Spleen (tissue), 11 donors: ENCODE data around the gene MPV17L2. TPM values are rescaled to one million over a fixed set of nuclear protein-coding genes. Genes with fewer than 3 reads are reported as not detected.
A peak's percentile ranks its signal among the peaks of the same experiment; 100 is the strongest.

ENCODE experiments used
- DNase-seq: peaks from one replicate; pipeline ENCODE4 v3.0.0-alpha.2; 2020
- H3K27ac ChIP-seq, 8 donors: fragments of 200-600 bp; sonication (generic) in 7 of 8; 1 replicate in 4 of 8; 2 replicates in 4 of 8; pipeline versions ENCODE4 v1.5.0 to v1.8.0; 2016 to 2021; ENCODE audit warnings: inconsistent platforms in 4 of 8, mild to moderate bottlenecking in 4 of 8, moderate library complexity in 1 of 8
- H3K27me3 ChIP-seq, 7 donors: fragments of 200-600 bp; sonication (generic) in 6 of 7; replicated peaks in 1 of 7; 1 replicate in 4 of 7; 2 replicates in 3 of 7; pipeline versions ENCODE4 v1.5.0 to v1.8.0; 2016 to 2021; ENCODE audit warnings: inconsistent platforms in 3 of 7, mild to moderate bottlenecking in 1 of 7
- H3K36me3 ChIP-seq, 6 donors: fragments of 200-600 bp; sonication (generic) in 5 of 6; 1 replicate in 4 of 6; 2 replicates in 2 of 6; pipeline versions ENCODE4 v1.5.0 to v1.8.0; 2016 to 2021; ENCODE audit warnings: inconsistent platforms in 2 of 6
- H3K4me1 ChIP-seq, 6 donors: fragments of 200-600 bp; sonication (generic) in 5 of 6; 1 replicate in 3 of 6; 2 replicates in 3 of 6; pipeline versions ENCODE4 v1.5.0 to v1.8.0; 2016 to 2021; ENCODE audit warnings: inconsistent platforms in 3 of 6
- H3K4me3 ChIP-seq, 8 donors: fragments of 200-600 bp; sonication (generic) in 7 of 8; 1 replicate in 4 of 8; 2 replicates in 4 of 8; pipeline versions ENCODE4 v1.5.0 to v1.8.0; 2016 to 2021; ENCODE audit warnings: inconsistent platforms in 4 of 8, mild to moderate bottlenecking in 4 of 8, moderate library complexity in 2 of 8
- H3K9me3 ChIP-seq, 8 donors: fragments of 200-600 bp; sonication (generic) in 7 of 8; 1 replicate in 4 of 8; 2 replicates in 4 of 8; pipeline versions ENCODE4 v1.5.0 to v1.8.0; 2016 to 2021; ENCODE audit warnings: inconsistent platforms in 4 of 8
- CTCF ChIP-seq, 11 experiments: fragments of 200-600 bp in 7 of 11; fragments of 450-650 bp in 4 of 11; sonication (generic) in 4 of 11; IDR thresholded peaks in 8 of 11; conservative IDR thresholded peaks in 3 of 11; 1 replicate in 7 of 11; 2 replicates in 4 of 11; pipeline versions ENCODE4 v1.4.0 to v1.8.0; 2016 to 2021; ENCODE audit warnings: antibody characterized with exemption in 11 of 11, inconsistent platforms in 4 of 11, mild to moderate bottlenecking in 1 of 11
- POLR2A ChIP-seq, 3 donors: fragments of 450-650 bp; IDR thresholded peaks; one replicate each; pipeline ENCODE4 v1.5.1; 2017; ENCODE audit warnings: antibody characterized with exemption in 3 of 3, mild to moderate bottlenecking in 1 of 3
- POLR2AphosphoS5 ChIP-seq, 3 donors: sonication (generic); formaldehyde crosslinking; IDR thresholded peaks; one replicate each; pipeline ENCODE4 v1.5.1; 2017; ENCODE audit warnings: antibody characterized with exemption in 3 of 3
- WGBS, 5 donors: extraction: QIAGEN DNeasy Blood & Tissue Kit in 3 of 5; methylation state at CpG; one replicate each; pipeline versions ENCODE4 v1.1.5 to v1.1.7; 2013 to 2018; 5-methylcytosine and 5-hydroxymethylcytosine counted together
- intact Hi-C: fragments of 100-400 bp; cut with DNase I; formaldehyde crosslinking; loops from one replicate; pipeline ENCODE4 v1.15.0; 2023; ENCODE audit warnings: low total_unique reads
- polyA plus RNA-seq, 3 donors: library from polyadenylated mRNA; stranded (reverse); fragments of 200-250 nt; gene quantifications; one replicate each; pipeline ENCODE4 v1.2.1, GENCODE V29; 2013
- total RNA-seq, 7 donors: library from RNA; depleted of rRNA in 3 of 7; stranded (reverse); fragments of >200 nt in 3 of 7; fragmentation: NEBNext Ultra II Directional in 4 of 7; extraction: Animal tissue kit (Norgen Biotek cat#: 25700) in 4 of 7; gene quantifications; one replicate each; pipeline versions ENCODE4 v1.1.0 to v1.2.1, GENCODE V29; 2016 to 2021
- donor health status: healthy with polysubstance abuse.
- donor health status: DM: no; HTN: no; CAD: no; lungs with moderate emphysema.
- donor health status: DM: no; HTN: no; CAD: no.
- donor health status: Bipolar disorder and iron deficiency.
- donor health status: healthy.
- donor health status: DM: no; HTN: no; CAD: no.
- donor health status: DM: yes; HTN: yes; CAD: no.

The MPV17L2 gene
- total and polyA plus RNA-seq, 10 donors: 7.8 to 15.4 (median 11.5) TPM

DNA sequence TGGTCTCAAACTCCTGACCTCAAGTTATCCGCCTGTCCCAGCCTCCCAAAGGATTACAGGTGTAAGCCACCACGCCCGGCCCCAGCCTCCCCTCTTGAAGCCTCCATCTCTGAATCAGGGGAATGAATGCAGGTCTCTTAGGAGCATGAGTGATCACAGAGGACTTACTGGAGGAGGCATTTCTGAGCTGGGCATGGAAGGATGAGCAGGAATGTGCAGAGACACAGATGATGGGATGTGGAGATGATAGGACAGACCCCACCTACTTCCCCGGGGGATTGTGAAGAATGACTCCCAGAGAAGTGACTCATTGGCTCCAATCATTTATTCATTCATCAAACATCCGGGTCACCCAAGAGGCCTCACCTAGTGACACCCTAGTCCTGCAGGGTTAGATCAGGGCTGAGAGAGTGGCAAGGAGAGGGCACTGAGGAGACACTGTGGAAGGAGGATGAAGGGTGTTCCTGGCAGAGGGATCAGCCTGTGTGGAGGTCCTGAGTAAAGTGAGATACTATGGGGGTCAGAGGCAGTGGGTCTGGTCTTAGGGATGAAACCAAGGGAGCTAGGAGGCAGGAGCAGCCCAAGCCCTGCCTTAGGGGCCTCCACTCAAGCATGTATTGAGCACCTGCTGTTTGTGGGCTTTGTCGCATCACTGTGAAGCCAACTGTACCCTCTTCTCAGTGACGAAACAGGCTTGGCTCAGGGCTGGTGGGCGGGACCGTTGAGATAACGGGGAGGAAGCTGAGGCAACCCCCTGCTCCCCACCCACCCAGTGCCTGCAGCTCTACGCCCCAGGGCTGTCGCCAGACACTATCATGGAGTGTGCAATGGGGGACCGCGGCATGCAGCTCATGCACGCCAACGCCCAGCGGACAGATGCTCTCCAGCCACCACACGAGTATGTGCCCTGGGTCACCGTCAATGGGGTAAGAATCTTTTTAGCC is 16.4 kb upstream of the MPV17L2 start:
- no peak for TF ChIP-seq POLR2A (IDR thresholded peaks at IDR 0.05)
- peak in 2 of 3 donors; percentile 4 to 49 for TF ChIP-seq POLR2AphosphoS5 (IDR thresholded peaks at IDR 0.05)
- Histone ChIP-seq H3K4me1 (peaks cover 29 to 100% (median 73%) of the 10 kb centered on the region in 6 donors), H3K27ac (peak overlapping the region in 3 of 8 donors; percentile 24 to 95 (median 37)), H3K9me3 (no peaks in the 10 kb centered on the region), H3K36me3 (peaks cover 0 to 47% (median 37%) of the 10 kb centered on the region in 6 donors), H3K27me3 (no peaks in the 10 kb centered on the region), H3K4me3 (peak overlapping the region in 3 of 8 donors; percentile 16 to 98 (median 75))
- peak; percentile 78 for DNase-seq
- 72 to 86% (median 79%) methylated on average over 16 to 19 of the region's 19 CpGs for WGBS, 5 donors
- intact Hi-C loops: no loop called here

DNA sequence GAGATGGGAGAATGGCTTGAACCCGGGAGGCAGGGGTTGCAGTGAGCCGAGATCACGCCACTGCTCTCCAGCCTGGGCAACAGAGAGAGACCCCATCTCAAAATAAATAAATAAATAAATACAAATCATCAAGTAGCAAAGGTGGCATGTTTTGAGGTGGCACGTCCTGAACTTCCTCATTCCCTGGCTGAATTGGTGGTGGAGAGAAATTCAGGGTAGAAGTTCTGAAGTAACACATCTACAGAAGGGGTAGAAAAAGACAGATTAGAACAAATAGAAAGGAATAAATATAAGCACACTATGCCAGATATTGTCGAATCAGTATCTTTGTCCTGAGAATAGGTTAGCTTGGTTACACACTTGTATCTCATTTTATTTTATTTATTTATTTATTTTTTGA is 13.1 kb upstream of the MPV17L2 start:
- Histone ChIP-seq H3K36me3 (peaks cover 0 to 46% (median 36%) of the 10 kb centered on the region in 6 donors), H3K27me3 (no peaks in the 10 kb centered on the region), H3K4me1 (peaks cover 13 to 76% (median 51%) of the 10 kb centered on the region in 6 donors), H3K27ac (peak overlapping the region in 7 of 8 donors; percentile 51 to 89 (median 82)), H3K4me3 (peak overlapping the region in 1 of 8 donors; percentile 6), H3K9me3 (no peaks in the 10 kb centered on the region)
- no peak for DNase-seq
- intact Hi-C loops: no loop called here
- 67 to 75% (median 72%) methylated on average over 5 of the region's 5 CpGs for WGBS, 5 donors
- TF ChIP-seq POLR2A (IDR thresholded peaks at IDR 0.05) (no peak), CTCF (IDR thresholded peaks at IDR 0.05 in 8 of 11, conservative IDR thresholded peaks at IDR 0.05 in 3 of 11) (no peak), POLR2AphosphoS5 (IDR thresholded peaks at IDR 0.05) (peak in 1 of 3 donors; percentile 16)

DNA sequence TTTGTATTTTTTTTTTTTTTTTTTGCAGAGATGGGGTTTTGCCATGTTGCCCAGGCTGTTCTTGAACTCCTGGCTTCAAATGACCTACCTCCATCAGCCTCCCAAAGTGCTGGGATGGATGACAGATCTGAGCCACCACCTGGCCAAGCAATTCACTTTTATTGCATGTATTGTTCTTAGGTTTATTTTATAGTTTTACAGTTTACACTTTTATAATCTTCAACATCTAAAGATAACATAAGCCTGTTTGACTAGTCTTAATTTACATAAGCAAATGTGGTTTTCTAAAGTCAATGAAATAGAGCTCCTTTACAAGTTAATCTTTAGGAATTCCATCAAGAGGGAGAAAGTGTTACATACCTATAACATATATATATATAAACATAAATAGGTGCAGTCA is 9.5 kb upstream of the MPV17L2 start:
- Histone ChIP-seq H3K27me3 (no peaks in the 10 kb centered on the region), H3K4me3 (no peak overlapping the region), H3K27ac (no peak overlapping the region), H3K9me3 (no peaks in the 10 kb centered on the region), H3K36me3 (peaks cover 0 to 10% (median under 1%) of the 10 kb centered on the region in 6 donors), H3K4me1 (peaks cover 0 to 40% (median 27%) of the 10 kb centered on the region in 6 donors)
- no peak for DNase-seq
- TF ChIP-seq POLR2AphosphoS5 (IDR thresholded peaks at IDR 0.05) (no peak), POLR2A (IDR thresholded peaks at IDR 0.05) (no peak), CTCF (IDR thresholded peaks at IDR 0.05 in 8 of 11, conservative IDR thresholded peaks at IDR 0.05 in 3 of 11) (no peak)
- intact Hi-C loops: no loop called here

DNA sequence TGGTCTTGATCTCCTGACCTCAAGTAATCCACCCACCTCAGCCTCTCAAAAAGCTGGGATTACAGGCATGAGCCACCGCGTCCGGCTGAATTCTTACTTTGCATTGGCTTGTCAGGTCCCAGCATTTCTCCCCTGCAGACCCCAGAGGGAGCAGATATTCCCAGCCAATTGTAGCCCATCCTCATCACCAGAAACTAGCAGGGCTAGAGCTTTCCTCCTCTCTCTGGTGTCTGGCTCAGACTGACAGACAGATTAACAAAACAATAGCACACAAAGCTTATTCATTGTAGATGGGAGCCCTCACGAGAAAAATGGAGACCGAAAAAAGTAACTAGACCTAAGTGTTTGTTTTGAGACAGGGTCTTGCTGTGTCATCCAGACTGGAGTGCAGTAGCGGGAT is 7.5 kb upstream of the MPV17L2 start:
- Histone ChIP-seq H3K4me3 (no peak overlapping the region), H3K36me3 (no peaks in the 10 kb centered on the region), H3K27ac (no peak overlapping the region), H3K27me3 (no peaks in the 10 kb centered on the region), H3K4me1 (peaks cover 0 to 26% (median 13%) of the 10 kb centered on the region in 6 donors), H3K9me3 (no peaks in the 10 kb centered on the region)
- TF ChIP-seq CTCF (IDR thresholded peaks at IDR 0.05 in 8 of 11, conservative IDR thresholded peaks at IDR 0.05 in 3 of 11) (no peak), POLR2AphosphoS5 (IDR thresholded peaks at IDR 0.05) (no peak), POLR2A (IDR thresholded peaks at IDR 0.05) (no peak)
- WGBS, 5 donors: 79 to 87% (median 81%) methylated on average over 6 of the region's 6 CpGs
- intact Hi-C loops: no loop called here
- no peak for DNase-seq
